Liver (tissue), 9 donors: ENCODE measurements around the gene ENPP1. TPM values are rescaled to one million over a fixed set of nuclear protein-coding genes. Genes with fewer than 3 reads are reported as not detected.

Experiments
- DNase-seq: peaks from one replicate; pipeline ENCODE4 v3.0.0-alpha.2; 2017; ENCODE audit warnings: low spot score
- H3K27ac ChIP-seq, 2 donors: one replicate each; pipeline ENCODE4 v1.7.0; 2013; ENCODE audit warnings: inconsistent platforms in 2 of 2, low read length in 2 of 2, control low read depth in 1 of 2, low read depth in 1 of 2, mild to moderate bottlenecking in 1 of 2
- H3K27me3 ChIP-seq, 4 donors: one replicate each; pipeline versions ENCODE4 v1.6.1 to v1.7.0; 2013; ENCODE audit warnings: low read length in 3 of 4, inconsistent platforms in 1 of 4, mild to moderate bottlenecking in 1 of 4, moderate library complexity in 1 of 4; ENCODE audit not compliant: control insufficient read depth in 4 of 4, insufficient read depth in 4 of 4
- H3K36me3 ChIP-seq, 4 donors: one replicate each; pipeline versions ENCODE4 v1.6.1 to v1.7.0; 2013; ENCODE audit warnings: low read length in 3 of 4, mild to moderate bottlenecking in 3 of 4, low read depth in 1 of 4, moderate library complexity in 1 of 4; ENCODE audit not compliant: control insufficient read depth in 4 of 4, insufficient read depth in 3 of 4
- H3K4me1 ChIP-seq, 4 donors: one replicate each; pipeline versions ENCODE4 v1.6.1 to v1.7.0; 2013; ENCODE audit warnings: low read length in 3 of 4, mild to moderate bottlenecking in 3 of 4, moderate library complexity in 1 of 4; ENCODE audit not compliant: control insufficient read depth in 4 of 4, insufficient read depth in 4 of 4
- H3K4me3 ChIP-seq, 3 donors: one replicate each; pipeline versions ENCODE4 v1.6.1 to v1.7.0; 2013; ENCODE audit warnings: low read length in 3 of 3, control low read depth in 1 of 3, low read depth in 1 of 3, mild to moderate bottlenecking in 1 of 3
- H3K9ac ChIP-seq, 2 donors: one replicate each; pipeline ENCODE4 v1.7.0; 2013; ENCODE audit warnings: low read length in 2 of 2, mild to moderate bottlenecking in 2 of 2, moderate library complexity in 2 of 2, control low read depth in 1 of 2, low read depth in 1 of 2
- H3K9me3 ChIP-seq, 4 donors: one replicate each; pipeline versions ENCODE4 v1.6.1 to v1.7.0; 2013; ENCODE audit warnings: low read length in 3 of 4; ENCODE audit not compliant: control insufficient read depth in 4 of 4
- FOXA1 ChIP-seq: IDR thresholded peaks from 2 replicates; pipeline ENCODE4 v1.6.1; 2016; ENCODE audit warnings: antibody characterized with exemption
- GABPA ChIP-seq, 2 donors: IDR thresholded peaks in 1 of 2; conservative IDR thresholded peaks in 1 of 2; 2 replicates each; pipeline ENCODE4 v1.6.1; 2016; ENCODE audit warnings: antibody characterized with exemption in 2 of 2, mild to moderate bottlenecking in 1 of 2, moderate library complexity in 1 of 2
- HNF4A ChIP-seq, 2 donors: conservative IDR thresholded peaks; 2 replicates each; pipeline ENCODE4 v1.6.1; 2016; ENCODE audit warnings: antibody characterized with exemption in 2 of 2, mild to moderate bottlenecking in 2 of 2
- HNF4G ChIP-seq: IDR thresholded peaks from 2 replicates; pipeline ENCODE4 v1.6.1; 2016; ENCODE audit warnings: antibody characterized with exemption
- JUND ChIP-seq, 2 donors: IDR thresholded peaks; 2 replicates each; pipeline ENCODE4 v1.6.1; 2016; ENCODE audit warnings: antibody characterized with exemption in 2 of 2
- NR2F2 ChIP-seq: IDR thresholded peaks from 2 replicates; pipeline ENCODE4 v1.6.1; 2016; ENCODE audit warnings: antibody characterized with exemption
- RAD21 ChIP-seq, 2 donors: IDR thresholded peaks; 2 replicates each; pipeline ENCODE4 v1.6.1; 2016; ENCODE audit warnings: antibody characterized with exemption in 2 of 2, mild to moderate bottlenecking in 2 of 2
- RXRA ChIP-seq, 2 donors: IDR thresholded peaks; 2 replicates each; pipeline ENCODE4 v1.6.1; 2017 to 2018; ENCODE audit warnings: antibody characterized with exemption in 2 of 2, mild to moderate bottlenecking in 1 of 2
- SP1 ChIP-seq: IDR thresholded peaks from 2 replicates; pipeline ENCODE4 v1.6.1; 2018; ENCODE audit warnings: antibody characterized with exemption, mild to moderate bottlenecking
- TAF1 ChIP-seq: conservative IDR thresholded peaks from 2 replicates; pipeline ENCODE4 v1.6.1; 2016; ENCODE audit warnings: antibody characterized with exemption, mild to moderate bottlenecking
- YY1 ChIP-seq: IDR thresholded peaks from 2 replicates; pipeline ENCODE4 v1.6.1; 2016; ENCODE audit warnings: antibody characterized with exemption, mild to moderate bottlenecking
- WGBS: extraction: QIAGEN DNeasy Blood & Tissue Kit; methylation state at CpG from one replicate; pipeline ENCODE4 v1.1.7; 2013; 5-methylcytosine and 5-hydroxymethylcytosine counted together
- polyA plus RNA-seq, 2 donors: library from polyadenylated mRNA; stranded (reverse) in 1 of 2; unstranded in 1 of 2; fragments of 200-250 nt in 1 of 2; fragments of >200 nt in 1 of 2; fragmentation: Nextera tagmentation in 1 of 2; extraction: Ambion mirVana in 1 of 2; gene quantifications; one replicate each; pipeline versions ENCODE4 v1.2.1 to v1.2.3, GENCODE V29; 2013 to 2015
- total RNA-seq, 2 donors: library from RNA; depleted of rRNA; stranded (reverse); fragments of >200 nt; gene quantifications; one replicate each; pipeline ENCODE4 v1.2.3, GENCODE V29; 2014
- TF ChIP-seq, protein P1 (sequence below): IDR thresholded peaks from 2 replicates; pipeline ENCODE4 v1.6.1; 2016; ENCODE audit warnings: antibody characterized with exemption
- TF ChIP-seq, protein P2 (sequence below): IDR thresholded peaks from 2 replicates; pipeline ENCODE4 v1.6.1; 2016; ENCODE audit warnings: antibody characterized with exemption
- TF ChIP-seq, protein P3 (sequence below): IDR thresholded peaks from 2 replicates; pipeline ENCODE4 v1.6.1; 2016; ENCODE audit warnings: antibody characterized with exemption
- TF ChIP-seq, protein P4 (sequence below): fragments of 150-350 bp; IDR thresholded peaks from 2 replicates; pipeline ENCODE4 v1.5.1; 2017; ENCODE audit warnings: improper control_type of control experiment, low read depth, low read length; ENCODE audit not compliant: missing input control
- donor health status: healthy.
- donor health status: healthy.
- donor health status: healthy.
- donor health status: healthy.
- donor health status: healthy.

ENPP1 gene
- total and polyA plus RNA-seq, 4 donors = 9.5 to 53.1 (median 31.1) TPM

DNA sequence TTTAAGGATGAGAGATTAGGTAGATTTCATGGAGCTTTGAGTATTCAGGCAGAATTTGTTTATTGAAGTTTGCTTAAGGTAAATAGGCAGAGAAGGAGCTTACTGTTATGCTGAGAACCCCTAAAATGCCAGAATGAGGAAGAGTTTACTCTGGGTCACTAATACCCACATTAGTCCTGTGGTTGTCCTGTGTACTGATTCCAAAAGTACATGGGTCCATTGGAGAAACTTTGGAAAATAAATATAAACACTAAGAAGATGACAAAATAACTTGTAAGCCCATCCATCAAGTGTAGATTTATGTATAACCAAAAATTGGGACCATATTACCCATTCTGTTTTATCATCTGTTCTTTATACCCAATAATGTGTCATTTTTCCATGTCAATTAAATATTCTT, 31.6 kb downstream of the ENPP1 start:
- no peak for DNase-seq
- Histone ChIP-seq H3K4me1 (peaks cover 3 to 51% (median 20%) of the 10 kb centered on the region in 4 donors), H3K4me3 (no peak overlapping the region), H3K9me3 (no peaks in the 10 kb centered on the region), H3K27me3 (no peaks in the 10 kb centered on the region), H3K9ac (no peak overlapping the region), H3K36me3 (no peaks in the 10 kb centered on the region), H3K27ac (peak overlapping the region in 1 of 2 donors; percentile 19)
- TF ChIP-seq RXRA (IDR thresholded peaks at IDR 0.05) = peak; percentile 49 to 63
- TF ChIP-seq, protein P1, sequence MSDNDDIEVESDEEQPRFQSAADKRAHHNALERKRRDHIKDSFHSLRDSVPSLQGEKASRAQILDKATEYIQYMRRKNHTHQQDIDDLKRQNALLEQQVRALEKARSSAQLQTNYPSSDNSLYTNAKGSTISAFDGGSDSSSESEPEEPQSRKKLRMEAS = no peak
- peak; percentile 80 to 87 for TF ChIP-seq HNF4A (conservative IDR thresholded peaks at IDR 0.05)
- TF ChIP-seq SP1 = no peak
- TF ChIP-seq HNF4G = peak; percentile 24

DNA sequence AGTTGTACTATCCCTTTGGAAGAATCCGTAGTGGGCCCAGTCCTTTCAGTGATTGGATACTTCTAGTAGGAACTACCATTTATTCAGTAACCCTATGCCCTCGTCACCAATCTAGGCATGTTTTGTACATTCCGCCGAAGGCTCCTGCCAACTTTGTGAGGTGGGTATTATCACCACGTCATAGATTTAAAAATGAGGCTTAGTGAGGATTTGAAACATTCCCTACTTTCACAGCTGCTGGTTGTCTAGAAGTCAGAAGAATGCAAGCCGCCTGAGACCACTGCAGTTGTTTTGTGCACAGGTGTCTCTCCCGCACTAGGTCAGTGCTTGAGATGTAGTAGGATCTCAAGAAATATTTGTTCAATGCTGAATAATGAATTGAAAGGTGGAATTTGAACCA, 32.6 kb downstream of the ENPP1 start:
- TF ChIP-seq HNF4A (conservative IDR thresholded peaks at IDR 0.05) (no peak), GABPA (IDR thresholded peaks at IDR 0.05 in 1 of 2, conservative IDR thresholded peaks at IDR 0.05 in 1 of 2) (no peak), YY1 (no peak), SP1 (no peak), TAF1 (no peak), NR2F2 (no peak), JUND (IDR thresholded peaks at IDR 0.05) (no peak), RAD21 (IDR thresholded peaks at IDR 0.05) (no peak), FOXA1 (no peak), HNF4G (no peak)
- TF ChIP-seq, protein P1 = no peak
- TF ChIP-seq, protein P2, sequence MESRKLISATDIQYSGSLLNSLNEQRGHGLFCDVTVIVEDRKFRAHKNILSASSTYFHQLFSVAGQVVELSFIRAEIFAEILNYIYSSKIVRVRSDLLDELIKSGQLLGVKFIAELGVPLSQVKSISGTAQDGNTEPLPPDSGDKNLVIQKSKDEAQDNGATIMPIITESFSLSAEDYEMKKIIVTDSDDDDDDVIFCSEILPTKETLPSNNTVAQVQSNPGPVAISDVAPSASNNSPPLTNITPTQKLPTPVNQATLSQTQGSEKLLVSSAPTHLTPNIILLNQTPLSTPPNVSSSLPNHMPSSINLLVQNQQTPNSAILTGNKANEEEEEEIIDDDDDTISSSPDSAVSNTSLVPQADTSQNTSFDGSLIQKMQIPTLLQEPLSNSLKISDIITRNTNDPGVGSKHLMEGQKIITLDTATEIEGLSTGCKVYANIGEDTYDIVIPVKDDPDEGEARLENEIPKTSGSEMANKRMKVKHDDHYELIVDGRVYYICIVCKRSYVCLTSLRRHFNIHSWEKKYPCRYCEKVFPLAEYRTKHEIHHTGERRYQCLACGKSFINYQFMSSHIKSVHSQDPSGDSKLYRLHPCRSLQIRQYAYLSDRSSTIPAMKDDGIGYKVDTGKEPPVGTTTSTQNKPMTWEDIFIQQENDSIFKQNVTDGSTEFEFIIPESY = no peak
- TF ChIP-seq, protein P3, sequence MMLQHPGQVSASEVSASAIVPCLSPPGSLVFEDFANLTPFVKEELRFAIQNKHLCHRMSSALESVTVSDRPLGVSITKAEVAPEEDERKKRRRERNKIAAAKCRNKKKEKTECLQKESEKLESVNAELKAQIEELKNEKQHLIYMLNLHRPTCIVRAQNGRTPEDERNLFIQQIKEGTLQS = no peak
- TF ChIP-seq, protein P4, sequence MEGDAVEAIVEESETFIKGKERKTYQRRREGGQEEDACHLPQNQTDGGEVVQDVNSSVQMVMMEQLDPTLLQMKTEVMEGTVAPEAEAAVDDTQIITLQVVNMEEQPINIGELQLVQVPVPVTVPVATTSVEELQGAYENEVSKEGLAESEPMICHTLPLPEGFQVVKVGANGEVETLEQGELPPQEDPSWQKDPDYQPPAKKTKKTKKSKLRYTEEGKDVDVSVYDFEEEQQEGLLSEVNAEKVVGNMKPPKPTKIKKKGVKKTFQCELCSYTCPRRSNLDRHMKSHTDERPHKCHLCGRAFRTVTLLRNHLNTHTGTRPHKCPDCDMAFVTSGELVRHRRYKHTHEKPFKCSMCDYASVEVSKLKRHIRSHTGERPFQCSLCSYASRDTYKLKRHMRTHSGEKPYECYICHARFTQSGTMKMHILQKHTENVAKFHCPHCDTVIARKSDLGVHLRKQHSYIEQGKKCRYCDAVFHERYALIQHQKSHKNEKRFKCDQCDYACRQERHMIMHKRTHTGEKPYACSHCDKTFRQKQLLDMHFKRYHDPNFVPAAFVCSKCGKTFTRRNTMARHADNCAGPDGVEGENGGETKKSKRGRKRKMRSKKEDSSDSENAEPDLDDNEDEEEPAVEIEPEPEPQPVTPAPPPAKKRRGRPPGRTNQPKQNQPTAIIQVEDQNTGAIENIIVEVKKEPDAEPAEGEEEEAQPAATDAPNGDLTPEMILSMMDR = no peak
- WGBS = 94% methylated on average over 7 of the region's 7 CpGs
- no peak overlapping the region for H3K27ac ChIP-seq

More for the DNA sequence above, 32.6 kb downstream of the ENPP1 start:
- Histone ChIP-seq H3K9ac (no peak overlapping the region), H3K27me3 (no peaks in the 10 kb centered on the region), H3K4me1 (peaks cover 3 to 51% (median 20%) of the 10 kb centered on the region in 4 donors), H3K36me3 (no peaks in the 10 kb centered on the region), H3K4me3 (no peak overlapping the region), H3K9me3 (no peaks in the 10 kb centered on the region)
- DNase-seq = no peak
